ENCODE data around the gene HFM1.
"Not testable (repeated sequence)": the region's sequence is repeated elsewhere in the genome, so short reads cannot be mapped to it uniquely, and the experiment has no call there.

HFM1 gene, protein sequence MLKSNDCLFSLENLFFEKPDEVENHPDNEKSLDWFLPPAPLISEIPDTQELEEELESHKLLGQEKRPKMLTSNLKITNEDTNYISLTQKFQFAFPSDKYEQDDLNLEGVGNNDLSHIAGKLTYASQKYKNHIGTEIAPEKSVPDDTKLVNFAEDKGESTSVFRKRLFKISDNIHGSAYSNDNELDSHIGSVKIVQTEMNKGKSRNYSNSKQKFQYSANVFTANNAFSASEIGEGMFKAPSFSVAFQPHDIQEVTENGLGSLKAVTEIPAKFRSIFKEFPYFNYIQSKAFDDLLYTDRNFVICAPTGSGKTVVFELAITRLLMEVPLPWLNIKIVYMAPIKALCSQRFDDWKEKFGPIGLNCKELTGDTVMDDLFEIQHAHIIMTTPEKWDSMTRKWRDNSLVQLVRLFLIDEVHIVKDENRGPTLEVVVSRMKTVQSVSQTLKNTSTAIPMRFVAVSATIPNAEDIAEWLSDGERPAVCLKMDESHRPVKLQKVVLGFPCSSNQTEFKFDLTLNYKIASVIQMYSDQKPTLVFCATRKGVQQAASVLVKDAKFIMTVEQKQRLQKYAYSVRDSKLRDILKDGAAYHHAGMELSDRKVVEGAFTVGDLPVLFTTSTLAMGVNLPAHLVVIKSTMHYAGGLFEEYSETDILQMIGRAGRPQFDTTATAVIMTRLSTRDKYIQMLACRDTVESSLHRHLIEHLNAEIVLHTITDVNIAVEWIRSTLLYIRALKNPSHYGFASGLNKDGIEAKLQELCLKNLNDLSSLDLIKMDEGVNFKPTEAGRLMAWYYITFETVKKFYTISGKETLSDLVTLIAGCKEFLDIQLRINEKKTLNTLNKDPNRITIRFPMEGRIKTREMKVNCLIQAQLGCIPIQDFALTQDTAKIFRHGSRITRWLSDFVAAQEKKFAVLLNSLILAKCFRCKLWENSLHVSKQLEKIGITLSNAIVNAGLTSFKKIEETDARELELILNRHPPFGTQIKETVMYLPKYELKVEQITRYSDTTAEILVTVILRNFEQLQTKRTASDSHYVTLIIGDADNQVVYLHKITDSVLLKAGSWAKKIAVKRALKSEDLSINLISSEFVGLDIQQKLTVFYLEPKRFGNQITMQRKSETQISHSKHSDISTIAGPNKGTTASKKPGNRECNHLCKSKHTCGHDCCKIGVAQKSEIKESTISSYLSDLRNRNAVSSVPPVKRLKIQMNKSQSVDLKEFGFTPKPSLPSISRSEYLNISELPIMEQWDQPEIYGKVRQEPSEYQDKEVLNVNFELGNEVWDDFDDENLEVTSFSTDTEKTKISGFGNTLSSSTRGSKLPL (N-terminal part only)

DNA sequence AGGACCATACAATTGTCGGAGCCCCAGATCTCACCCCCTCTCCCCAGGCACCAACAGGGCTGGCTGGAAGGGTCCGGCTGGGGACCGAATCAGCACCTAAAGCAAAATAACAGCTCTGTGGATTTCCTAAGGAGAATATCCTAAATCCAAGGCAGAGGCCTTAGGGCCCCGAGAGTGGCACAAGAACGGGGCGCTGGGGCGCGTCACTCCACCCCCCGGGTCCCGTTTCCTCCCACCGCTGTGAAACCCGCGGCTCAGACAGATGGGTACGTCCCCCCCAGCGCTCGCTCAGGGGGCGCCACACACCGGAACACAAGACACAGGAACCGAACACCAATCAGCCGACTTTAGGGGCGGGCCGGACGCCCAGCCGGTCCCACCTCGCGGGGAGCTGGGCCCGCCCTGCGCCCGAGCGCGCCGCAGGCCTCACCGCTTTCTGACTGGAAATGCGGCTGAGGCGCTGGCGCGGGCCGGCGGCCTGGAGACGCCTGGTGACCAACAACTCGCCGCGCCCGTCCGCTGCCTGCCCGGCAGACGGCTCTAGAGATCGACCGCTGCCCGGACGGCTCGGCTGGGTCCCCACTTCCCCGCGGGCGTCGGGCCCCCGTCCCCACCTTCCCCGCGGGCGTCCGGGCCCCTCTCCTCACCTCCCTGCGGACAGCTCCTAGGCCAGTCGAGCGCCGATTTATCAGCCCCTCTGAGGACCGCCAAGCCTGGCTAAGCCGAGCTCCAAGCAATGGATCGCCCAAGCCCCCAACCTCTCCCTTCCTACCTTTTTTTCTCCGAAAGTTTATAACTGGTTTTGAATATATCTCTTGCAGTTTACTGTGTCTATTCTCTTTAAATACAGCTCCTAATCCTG lies at the start of gene HFM1:
TSS of gene HFM1 (minus strand) at position 687 of the 862 bp plus-strand sequence. CDS start 3,755 bp downstream, outside the sequence.
- peak; percentile 10 to 51 for DNase-seq (ENCODE audit: low read depth in 2 of 2, low spot score in 1 of 2)

DNA sequence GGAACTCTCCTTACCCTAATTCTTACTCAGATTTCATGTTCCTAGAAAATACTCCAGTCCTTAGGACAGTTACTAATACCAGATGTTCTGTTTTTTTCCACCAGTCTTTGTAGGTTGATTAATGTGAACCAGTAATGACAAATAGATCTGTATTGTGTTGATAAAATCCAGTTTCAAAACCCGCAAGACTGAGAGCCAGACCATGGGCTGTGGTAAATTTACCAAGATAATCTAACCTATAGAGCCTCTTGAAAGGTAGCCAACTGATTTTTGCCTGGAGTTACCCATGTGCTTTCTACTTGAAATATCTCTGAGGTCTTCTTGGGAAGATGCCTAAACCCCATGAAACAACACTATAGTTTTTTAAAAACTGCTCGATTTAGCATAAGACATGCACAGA lies 49.5 kb upstream of the HFM1 start:
- no peak for DNase-seq (ENCODE audit: low read depth in 2 of 2, low spot score in 1 of 2)

DNA sequence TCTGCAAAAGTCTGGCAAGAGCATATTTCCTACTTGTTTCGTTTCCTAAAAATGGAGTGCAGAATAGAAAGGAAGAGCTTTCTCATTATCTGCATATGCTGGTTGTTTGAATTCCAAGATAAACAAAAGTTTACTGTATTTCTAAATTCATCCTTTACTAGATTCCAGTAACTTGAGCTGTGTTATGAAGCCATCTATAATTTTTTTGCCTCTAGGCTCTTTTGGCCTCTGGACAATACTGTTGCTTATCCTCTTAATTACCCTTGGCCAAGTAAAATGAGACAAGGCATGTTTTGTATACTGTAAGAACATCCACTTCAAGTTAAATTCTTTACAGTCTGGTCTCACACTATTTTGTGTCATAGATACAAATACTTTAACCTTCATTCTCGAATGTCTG lies 45.6 kb upstream of the HFM1 start:
- DNase-seq (ENCODE audit: low read depth in 2 of 2, low spot score in 1 of 2): no peak

DNA sequence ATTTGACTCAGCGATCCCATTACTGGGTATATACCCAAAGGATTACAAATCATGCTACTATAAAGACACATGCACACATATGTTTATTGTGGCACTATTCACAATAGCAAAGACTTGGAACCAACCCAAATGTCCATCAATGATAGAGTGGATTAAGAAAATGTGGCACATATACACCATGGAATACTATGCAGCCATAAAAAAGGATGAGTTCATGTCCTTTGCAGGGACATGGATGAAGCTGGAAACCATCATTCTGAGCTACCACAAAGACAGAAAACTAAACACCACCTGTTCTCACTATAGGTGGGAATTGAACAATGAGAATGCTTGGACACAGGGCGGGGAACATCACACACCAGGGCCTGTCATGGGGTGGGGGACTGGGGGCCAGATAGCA lies 43.1 kb upstream of the HFM1 start:
- DNase-seq (ENCODE audit: low read depth in 2 of 2, low spot score in 1 of 2): not testable (repeated sequence)

DNA sequence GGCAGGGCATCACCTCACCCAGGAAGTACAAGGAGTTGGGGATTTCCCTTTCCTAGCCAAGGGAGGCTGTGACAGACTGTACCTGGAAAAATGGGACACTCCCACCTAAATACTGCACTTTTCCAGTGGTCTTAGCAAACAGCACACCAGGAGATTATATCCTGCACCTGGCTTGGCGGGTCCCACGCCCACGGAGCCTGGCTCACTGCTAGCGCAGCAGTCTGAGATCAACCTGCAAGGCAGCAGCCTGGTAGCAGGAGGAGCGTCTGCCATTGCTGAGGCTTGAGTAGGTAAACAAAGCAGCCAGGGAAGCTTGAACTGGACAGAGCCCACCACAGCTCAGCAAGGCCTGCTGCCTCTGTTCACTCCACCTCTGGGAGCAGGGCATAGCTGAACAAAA lies 37.3 kb upstream of the HFM1 start:
- DNase-seq (ENCODE audit: low read depth in 2 of 2, low spot score in 1 of 2): not testable (repeated sequence)

DNA sequence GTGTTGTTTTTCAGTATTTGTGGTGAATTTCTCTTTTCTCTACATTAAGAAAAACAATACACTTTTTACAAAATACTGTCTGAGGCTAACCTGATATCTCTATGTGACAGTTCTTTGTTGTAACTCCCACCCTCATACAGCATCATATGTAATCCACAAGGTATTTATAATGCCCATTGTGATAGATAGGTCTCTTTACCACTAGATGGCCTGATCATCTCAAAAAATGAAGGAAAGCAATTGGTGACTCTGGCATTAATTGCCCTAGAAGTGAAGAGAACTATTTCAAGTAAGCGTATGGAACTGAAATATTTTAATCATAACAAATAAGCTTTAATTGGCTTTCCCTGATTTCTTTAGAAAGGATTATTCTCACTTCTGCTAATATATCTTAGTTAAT lies 36.2 kb upstream of the HFM1 start:
- DNase-seq (ENCODE audit: low read depth in 2 of 2, low spot score in 1 of 2): no peak

DNA sequence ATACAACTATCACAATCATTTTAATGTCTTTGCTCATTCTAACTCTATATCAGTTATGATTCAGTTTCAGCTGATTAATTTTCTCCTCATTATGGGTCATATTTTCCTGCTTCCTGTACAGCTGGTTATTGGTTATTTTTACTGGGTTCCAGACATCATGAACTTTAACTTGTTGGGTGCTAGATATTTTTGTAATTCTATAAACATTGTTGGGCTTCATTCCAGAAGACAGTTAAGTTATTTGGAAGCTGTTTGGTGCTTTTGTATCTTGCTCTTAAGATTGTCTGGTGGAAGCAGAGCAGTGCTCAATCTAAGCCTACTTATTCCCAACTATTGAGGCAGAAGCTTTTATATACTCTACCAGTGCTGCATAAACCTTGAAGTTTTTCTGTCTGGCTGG lies 34.4 kb upstream of the HFM1 start:
- no peak for DNase-seq (ENCODE audit: low read depth in 2 of 2, low spot score in 1 of 2)

DNA sequence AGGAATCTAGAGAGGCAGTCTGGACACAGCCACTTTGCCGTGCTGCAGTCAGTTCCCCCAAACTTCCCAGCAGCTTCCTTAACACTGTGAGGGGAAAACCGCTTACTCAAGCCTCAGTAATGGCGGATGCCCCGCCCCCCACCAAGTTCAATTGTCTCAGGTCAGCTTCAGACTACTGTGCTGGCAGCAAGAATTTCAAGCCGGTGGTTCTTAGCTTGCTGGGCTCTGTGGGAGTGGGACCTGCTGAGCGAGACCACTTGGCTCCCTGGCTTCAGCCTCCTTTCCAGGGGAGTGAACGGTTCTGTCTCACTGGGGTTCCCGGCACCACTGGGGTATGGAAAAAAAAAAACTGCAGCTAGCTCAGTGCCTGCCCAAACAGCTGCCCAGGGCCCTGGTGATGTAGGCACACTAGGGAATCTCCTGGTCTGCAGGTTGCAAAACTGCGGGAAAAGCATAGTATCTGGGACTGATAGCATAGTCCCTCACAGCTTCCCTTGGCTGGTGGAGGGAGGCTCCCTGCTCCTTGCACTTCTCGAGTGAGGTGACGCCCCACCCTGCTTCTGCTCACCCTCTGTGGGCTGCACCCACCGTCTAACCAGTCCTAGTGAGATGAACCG lies 23.7 kb upstream of the HFM1 start:
- no peak for DNase-seq (ENCODE audit: low read depth in 2 of 2, low spot score in 1 of 2)

DNA sequence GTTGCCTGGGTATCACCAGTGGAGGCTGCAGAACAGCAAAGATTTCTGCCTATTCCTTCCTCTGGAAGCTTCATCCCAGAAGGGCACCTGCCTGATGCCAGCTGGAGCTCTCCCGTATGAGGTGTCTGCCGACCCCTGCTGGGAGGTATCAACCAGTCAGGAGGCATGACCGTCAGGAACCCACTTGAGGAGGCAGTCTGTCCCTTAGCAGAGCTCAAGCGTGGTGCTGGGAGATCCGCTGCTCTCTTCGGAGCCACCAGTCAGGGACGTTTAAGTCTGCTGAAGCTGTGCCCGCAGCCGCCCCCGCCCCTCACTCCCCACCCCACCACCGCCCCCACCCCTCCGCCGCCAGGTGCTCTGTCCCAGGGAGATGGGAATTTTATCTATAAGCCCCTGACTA lies 23.1 kb upstream of the HFM1 start:
- no peak for DNase-seq (ENCODE audit: low read depth in 2 of 2, low spot score in 1 of 2)

DNA sequence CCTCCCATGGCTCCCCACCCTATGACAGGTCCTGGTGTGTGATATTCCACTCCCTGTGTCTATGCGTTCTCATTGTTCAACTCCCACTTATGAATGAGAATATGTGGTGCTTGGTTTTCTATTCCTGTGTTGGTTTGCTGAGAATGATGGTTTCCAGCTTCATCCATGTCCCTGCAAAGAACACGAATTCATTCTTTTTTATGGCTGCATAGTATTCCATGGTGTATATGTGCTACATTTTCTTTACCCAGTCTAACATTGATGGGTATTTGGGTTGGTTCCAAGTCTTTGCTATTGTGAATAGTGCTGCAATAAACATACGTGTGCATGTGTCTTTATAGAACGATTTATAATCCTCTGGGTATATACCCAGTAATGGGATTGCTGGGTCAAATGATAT lies 17.9 kb upstream of the HFM1 start:
- not testable (repeated sequence) for DNase-seq (ENCODE audit: low read depth in 2 of 2, low spot score in 1 of 2)

DNA sequence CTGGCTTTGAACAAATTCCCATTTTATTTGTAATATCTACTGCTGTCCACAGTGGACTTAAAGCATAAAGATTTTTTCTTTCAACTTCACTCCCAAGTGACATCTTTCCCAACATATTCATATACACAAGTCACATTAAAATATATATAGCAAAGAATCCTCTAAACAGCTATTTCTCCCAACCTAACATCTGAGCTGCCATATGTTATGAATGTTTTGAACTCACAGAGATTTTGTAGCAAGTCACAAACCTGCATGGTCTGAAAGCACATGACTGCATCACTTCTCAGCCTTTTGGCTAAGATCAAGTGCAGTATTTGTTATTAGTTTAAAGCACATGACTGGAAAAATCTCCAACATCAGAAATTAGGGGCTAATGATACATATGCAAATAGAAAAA lies 7.7 kb upstream of the HFM1 start:
- DNase-seq (ENCODE audit: low read depth in 2 of 2, low spot score in 1 of 2): no peak

DNA sequence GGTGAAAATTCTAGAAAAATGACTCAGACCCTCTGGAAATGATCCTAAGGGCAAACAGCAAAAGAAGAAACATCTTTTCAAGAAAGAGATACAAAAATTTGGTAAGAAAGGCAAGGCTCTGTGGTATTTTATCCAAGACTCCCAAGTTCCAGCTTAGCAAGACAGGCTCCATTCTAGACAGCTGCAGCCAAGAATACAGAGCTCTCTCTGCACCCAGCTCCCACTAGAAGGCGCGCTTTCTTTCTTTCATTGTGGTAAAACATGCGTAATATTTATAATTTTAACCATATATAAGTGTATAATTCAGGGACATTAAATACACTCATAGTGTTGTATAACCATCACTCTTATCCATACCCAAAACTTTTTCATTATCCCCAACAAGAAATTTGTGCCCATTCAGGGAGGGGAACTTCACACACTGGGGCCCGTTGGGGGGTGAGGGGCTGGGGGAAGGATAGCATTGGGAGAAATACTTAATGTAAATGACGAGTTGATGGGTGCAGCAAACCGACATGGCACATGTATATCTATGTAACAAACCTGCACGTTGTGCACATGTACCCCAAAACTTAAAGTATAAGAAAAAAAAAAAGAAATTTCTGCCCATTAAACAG lies 2.2 kb upstream of the HFM1 start:
- DNase-seq (ENCODE audit: low read depth in 2 of 2, low spot score in 1 of 2): no peak

DNA sequence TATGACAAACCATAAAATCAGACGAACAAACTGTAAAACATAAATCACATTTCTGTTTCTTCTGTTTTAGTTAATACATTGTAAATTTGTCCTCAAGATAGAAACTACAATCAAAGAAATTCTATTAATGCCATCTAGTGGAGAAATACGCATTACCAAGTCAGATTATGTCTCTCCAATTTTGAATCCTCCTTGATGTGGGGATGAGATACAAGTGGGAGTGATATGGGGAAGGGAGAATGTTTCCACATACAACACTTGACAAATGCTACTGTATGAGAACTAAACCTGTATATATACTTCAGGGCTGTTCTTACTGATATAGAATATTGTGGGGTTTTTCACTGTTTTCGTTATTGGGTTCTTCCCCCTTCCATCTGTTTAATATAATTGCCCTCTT lies 2.6 kb downstream of the HFM1 start:
- no peak for DNase-seq (ENCODE audit: low read depth in 2 of 2, low spot score in 1 of 2)

DNA sequence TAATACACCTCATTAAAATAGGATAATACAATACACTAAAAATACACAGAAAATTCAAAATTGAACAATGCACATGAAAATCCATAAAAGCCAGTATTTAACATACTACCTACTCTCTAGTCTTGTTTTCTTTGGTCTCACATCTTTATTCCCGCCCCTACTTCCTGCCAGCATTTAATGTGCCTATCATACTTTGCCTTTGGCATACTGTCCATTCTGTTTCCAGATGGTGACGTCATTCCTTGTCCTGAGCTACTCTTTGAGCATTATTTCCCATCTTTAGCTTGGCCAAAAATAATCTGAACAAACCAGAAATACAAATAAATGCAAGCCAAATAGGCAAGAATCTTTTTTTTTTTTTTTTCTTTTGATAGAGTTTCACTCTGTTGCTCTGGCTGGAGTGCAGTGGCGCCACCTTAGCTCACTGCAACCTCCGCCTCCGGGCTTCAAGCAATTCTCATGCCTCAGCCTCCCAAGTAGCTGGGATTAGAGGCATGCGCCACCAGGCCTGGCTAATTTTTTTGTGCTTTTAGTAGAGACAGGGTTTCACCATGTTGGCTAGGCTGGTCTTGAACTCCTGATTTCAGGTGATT lies 4.4 kb downstream of the HFM1 start:
- DNase-seq (ENCODE audit: low read depth in 2 of 2, low spot score in 1 of 2): no peak

DNA sequence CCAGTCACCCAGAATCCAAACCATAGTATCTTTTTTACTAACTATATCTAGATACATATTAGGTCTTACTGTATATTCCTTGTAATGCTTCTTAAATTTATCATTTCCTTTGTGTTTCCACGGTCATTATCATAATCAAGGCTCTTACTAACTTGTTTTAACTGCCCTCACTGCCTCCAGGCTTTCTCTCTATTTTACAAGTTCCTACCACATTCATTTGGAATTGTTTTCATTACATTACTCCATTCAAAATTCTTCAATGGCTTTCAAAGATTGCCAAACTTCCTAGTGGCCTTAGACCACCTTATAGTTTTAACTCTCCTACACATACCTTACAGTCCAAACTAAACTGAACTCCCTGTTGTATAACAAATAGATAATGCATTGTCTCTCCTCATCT lies 6.3 kb downstream of the HFM1 start:
- no peak for DNase-seq (ENCODE audit: low read depth in 2 of 2, low spot score in 1 of 2)

DNA sequence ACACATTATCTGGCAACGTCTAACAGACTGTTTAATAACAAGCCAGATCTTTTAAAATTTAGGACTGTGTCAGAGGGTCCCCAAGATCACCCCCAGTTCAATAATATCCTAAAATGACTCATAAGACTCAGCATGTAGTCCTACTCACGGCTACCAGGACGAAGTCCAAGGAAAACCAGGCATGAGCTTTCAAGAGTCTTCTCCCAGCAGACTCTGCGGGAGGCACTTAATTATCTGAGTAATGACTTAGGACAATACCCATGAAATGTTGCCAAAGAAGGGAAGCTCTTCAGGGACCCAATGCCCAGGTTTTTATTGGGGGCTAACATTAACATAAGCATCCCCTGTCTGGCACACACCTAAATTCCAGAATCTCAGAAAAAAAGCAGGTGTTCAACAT lies 7.0 kb downstream of the HFM1 start:
- DNase-seq (ENCODE audit: low read depth in 2 of 2, low spot score in 1 of 2): no peak

DNA sequence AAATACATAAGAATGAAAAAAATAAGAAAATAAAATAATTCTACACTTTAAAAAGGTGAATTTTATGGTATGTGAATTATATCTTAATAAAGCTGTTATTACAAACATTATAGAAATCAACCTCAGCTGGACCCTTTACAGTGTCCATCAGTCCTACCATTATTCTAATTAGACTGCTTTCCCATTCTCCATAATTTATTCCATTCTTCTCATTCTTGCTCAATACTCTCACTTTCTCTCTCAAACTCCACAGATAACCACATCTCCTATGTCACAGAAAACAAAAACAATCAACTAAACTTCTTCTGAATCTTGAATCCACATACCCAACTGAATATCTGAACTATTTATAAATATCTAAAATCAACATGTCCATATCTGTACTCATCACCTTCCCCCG lies 11.6 kb downstream of the HFM1 start:
- DNase-seq (ENCODE audit: low read depth in 2 of 2, low spot score in 1 of 2): no peak

DNA sequence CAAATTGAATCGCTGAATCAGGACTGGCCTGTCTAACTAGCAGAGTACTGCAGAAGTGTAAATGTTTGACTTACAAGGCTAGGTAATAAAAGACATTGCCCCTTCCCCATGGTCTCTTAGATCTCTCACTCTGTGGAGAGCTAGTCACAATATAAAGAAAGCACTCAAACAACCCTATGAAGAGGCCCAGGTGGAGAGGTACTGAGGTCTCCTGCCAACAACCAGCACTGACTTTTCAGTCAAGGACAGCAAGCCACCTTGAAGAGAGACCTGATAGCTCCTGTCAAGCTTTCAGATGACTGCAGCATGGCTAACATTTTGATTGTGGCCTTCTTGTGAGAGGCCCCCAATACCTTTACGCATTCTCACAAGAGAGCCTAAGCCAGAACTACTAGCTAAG lies 18.5 kb downstream of the HFM1 start:
- no peak for DNase-seq (ENCODE audit: low read depth in 2 of 2, low spot score in 1 of 2)

DNA sequence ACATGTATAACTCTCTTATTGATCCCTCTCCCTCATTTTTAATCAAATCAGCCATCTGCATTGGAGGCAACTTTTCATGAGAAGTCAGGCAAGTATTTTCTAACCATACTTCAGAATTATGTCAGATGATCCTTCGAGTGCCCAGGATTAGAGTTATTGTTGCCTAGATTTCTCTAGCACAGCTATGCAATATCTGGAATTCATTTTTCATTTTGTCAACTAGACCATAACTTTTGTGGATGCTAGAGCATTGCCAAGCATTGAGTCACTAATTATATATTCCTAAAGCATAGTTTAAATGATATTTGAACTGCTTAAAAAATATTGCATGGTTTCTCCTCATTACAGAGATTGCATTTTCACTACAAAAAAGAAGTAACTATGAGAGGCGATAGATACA lies 21.2 kb downstream of the HFM1 start:
- DNase-seq (ENCODE audit: low read depth in 2 of 2, low spot score in 1 of 2): no peak
